NOMO-1 treated with DMSO at 0.1 percent for 48 hours (cell line): Measurements from ENCODE around the gene NT5M.
"Not testable (repeated sequence)": the region's sequence is repeated elsewhere in the genome, so short reads cannot be mapped to it uniquely, and the experiment has no call there.

Experiments
- DNase-seq: peaks from one replicate; lab custom pipeline; 2025; ENCODE audit not compliant: unreplicated experiment; lab: John Stamatoyannopoulos, UW

NT5M gene

DNA sequence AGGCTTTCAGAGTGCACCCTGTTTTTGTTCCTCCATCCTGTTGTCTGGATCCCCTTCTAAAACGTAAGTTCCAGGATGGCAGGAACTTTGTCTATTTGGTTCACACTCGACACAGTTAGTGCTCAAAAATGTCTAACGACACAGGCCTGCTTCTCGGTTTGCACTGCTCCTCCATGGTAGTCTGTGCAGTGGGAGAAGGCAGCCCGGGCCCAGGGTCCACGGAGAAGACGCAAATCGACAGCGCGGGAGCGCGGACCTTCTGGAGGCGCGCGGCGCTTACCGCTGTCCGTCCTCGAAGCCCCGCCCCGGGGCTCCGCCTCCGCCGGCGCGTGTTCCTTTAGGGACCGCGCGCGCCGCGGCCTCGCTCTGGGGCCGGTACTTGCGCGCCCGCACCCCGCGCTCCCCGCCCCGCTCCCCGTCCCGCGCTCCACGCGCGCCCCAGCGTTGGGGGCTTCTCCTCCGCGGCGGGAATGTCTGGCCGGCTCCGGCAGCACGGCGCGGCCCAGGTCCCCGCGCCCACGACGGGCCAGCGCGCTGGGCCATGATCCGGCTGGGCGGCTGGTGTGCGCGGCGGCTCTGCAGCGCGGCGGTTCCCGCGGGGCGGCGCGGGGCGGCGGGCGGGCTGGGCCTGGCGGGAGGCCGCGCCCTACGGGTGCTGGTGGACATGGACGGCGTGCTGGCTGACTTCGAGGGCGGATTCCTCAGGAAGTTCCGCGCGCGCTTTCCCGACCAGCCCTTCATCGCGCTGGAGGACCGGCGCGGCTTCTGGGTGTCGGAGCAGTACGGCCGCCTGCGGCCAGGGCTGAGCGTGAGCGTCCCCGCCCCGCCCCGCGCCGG lies at the start of gene NT5M:
Gene NT5M (plus strand): TSS at position 364 of the 837 bp plus-strand sequence. CDS start 178 bp downstream, at position 542.
- DNase-seq, result peak; percentile 72

GRCh38 chr17:17253406-17253805 lies 49.8 kb upstream of the NT5M start:
- DNase-seq, result no peak

- DNase-seq, result no peak
These were observed 49.1 kb upstream of the NT5M start for GRCh38 chr17:17254036-17254435.

DNA sequence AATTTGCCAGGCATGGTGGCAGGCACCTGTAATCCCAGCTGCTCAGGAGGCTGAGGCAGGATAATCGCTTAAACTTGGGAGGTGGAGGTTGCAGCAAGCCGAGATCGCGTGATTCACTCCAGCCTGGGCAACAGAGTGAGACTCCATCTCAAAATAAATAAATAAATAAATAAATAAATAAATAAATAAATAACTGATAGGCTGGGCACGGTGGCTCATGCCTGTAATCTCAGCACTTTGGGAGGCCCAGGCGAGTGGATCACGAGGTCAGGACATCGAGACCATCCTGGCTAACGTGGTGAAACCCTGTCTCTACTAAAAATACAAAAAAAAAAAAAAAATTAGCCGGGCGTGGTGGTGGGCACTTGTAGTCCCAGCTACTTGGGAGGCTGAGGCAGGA lies 47.5 kb upstream of the NT5M start:
- not testable (repeated sequence) for DNase-seq

- no peak for DNase-seq
These were observed 46.9 kb upstream of the NT5M start for GRCh38 chr17:17256316-17256715.

DNA sequence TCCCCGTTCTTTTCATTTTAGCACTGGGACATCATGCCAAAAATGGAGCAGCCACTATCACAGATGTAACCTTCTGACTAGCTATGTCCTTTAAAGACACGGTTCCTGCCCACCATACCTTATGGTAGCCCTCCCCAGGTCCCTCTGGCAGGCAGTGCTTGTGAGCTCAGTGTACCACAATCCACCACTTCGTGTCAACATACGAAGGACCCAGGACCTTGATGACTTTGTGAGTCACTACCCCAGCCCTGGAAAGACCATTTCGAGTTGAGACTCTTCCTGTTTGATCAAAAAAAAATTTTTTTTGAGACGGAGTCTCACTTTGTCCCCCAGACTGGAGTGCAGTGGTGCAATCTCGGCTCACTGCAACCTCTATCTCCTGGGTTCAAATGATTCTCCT lies 45.2 kb upstream of the NT5M start:
- no peak for DNase-seq

- DNase-seq, result no peak
These were observed 44.2 kb upstream of the NT5M start for GRCh38 chr17:17258998-17259397.

DNA sequence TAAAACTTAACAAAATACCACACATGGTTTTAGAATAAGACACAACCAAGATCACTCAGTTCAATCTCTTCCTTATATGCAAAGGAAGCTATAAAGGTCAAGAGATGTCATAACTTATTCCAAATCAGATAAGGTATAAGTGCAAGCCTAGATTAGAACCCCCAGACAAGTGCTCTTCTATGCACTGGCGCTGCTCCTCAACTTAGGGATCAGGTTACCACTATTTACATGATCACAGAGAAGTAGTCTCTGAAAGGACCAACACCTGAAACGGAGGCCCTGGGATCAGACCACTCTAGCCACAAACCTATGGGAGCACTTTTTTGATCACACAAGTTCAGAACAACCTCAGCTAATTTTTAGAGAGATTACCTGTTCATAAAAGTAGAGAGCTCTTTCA lies 38.7 kb upstream of the NT5M start:
- DNase-seq, result no peak

GRCh38 chr17:17269926-17270773 lies 33.0 kb upstream of the NT5M start:
- DNase-seq, result no peak

DNA sequence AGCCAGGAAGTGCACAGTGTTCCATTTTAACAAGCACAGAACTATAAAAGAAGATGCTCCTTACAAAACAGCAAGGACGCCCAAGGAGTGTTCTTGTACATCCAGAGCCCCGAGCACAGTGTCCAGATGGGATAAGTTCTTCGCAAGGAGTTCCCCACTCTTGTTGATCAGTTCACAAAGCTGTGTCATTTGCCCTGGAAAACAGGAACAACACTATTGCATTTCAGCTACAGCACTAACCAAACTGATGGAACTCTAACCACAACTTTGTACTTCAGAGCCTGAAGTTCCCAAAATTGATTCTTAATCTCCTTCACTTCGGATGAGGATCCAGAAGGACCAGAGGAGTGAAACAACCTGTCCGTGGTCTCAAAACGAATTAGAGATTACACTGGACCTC lies 27.2 kb upstream of the NT5M start:
- peak; percentile 72 for DNase-seq

- not testable (repeated sequence) for DNase-seq
These were observed 25.7 kb upstream of the NT5M start for GRCh38 chr17:17277431-17277830.

GRCh38 chr17:17279316-17279715 lies 23.9 kb upstream of the NT5M start:
- peak; percentile 24 for DNase-seq

DNA sequence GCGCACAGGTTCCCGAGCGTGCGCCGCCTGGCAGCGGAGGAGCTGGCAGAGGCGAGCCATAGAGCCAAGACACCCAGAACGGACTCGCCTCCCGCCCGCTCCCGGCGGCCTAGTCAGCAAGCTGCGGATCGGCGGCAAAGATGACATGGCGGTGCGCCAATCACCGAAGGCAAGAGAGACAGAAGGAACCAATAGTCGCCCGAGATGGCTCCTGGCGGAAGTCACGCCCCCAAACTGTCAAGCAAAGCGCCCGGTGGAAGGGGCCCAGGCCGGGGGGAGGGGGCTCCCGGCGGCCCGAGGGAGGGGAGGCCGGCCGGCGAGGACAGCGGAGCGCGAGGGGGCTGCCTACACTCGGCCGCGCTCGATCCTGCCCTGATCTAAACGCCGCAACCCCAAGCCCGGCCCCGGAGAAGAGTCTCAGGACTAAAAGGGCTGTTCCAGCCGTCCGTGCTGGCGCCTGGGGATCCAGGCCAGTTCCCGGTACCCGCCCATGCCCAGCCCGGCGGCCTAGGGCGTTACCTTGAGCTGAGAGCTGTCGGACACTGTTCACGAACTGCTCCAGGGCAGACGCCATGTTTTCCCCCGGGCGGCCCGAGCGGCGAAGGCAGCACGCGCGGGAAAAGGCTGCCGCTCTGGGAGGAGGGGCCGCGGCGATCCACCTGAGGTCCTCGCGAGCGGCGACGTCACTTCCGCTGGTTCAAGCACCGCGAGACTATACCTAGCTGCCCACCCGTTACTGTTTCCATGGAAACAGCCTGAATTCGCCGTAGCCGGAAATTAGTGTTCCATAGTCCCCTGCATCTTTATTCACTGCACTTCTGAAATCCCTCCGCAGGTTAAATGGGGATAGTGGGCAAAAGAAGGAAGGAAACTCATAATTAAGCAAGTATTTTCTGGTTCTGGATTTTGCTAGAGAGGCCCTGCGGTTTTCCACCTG lies 22.3 kb upstream of the NT5M start, which contains the start of gene COPS3:
Gene COPS3 (minus strand): TSS at position 634 of the 937 bp plus-strand sequence. CDS start 60 bp downstream, at position 574.
- DNase-seq, result peak; percentile 96

DNA sequence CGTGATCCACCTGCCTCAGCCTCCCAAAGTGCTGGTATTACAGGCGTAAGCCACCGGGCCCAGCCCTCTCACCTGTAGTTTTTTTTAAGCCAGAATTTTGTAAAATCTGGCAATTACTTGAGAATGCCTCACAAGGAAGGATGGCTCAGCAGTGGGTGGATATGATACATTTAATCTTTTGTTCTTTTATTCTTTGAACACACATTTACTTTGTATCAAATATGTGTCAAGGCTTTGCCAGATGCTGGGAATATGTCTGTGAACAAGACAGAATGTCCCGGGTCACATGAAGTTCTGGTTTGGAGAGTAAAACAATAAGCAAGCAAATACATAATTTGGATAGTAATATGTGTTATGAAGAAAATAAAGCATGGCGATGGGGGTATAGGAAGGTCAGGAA lies 17.2 kb upstream of the NT5M start:
- no peak for DNase-seq

- DNase-seq, result no peak
These were observed 14.1 kb upstream of the NT5M start for GRCh38 chr17:17289086-17289485.

- no peak for DNase-seq
These were observed 13.5 kb upstream of the NT5M start for GRCh38 chr17:17289701-17290100.

DNA sequence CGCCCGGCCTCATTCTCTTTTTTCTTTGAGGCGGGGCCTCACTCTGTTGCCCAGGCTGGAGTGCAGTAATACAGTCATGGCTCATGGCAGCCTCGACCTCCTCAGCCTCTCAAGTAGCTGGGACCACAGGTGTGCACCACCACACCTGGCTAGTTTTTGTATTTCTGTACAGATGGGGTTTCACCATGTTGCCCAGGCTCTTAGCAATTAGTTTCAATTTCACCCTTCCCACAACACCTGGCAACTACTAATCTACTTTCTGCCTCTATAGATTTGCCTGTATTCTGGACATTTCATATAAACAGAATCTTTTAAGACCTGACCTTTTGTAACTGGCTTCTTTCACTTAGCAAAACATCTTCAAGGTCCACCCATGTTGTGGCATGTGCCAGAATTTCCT lies 8.0 kb upstream of the NT5M start:
- no peak for DNase-seq

DNA sequence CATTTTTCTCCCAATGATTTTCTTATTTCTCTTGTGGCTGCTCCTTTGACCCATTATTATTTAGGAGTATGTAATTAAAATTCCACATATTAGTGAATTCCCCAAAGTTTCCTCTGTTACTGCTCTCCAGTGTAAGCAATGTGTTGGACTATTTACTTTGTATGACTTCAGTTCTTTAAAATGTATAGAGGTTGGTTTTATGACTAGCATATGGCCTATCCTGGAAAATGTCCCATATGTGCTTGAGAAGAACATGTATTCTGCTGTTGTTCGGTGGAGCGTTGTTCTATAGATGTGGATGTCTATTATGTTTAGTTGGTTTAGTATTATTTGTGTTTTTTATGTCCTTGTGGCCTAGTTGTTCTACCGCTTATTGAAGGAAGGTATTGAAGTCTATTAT lies 6.0 kb upstream of the NT5M start:
- no peak for DNase-seq

- DNase-seq, result no peak
These were observed 5.1 kb upstream of the NT5M start for GRCh38 chr17:17298108-17298507.

GRCh38 chr17:17300624-17301568 lies 2.3 kb upstream of the NT5M start:
- no peak for DNase-seq
